HL-60 (cell line): ENCODE data around the gene TMEM82.

Experiments
- DNase-seq, 2 experiments: peaks; one replicate each; pipeline ENCODE4 v3.0.0-alpha.2; 2010 to 2020; ENCODE audit warnings: low read depth in 1 of 2, low spot score in 1 of 2
- H3K27ac ChIP-seq: fragments of 250-450 bp; sonication (Bioruptor Pico); replicated peaks from 2 replicates; pipeline ENCODE4 v1.5.1; 2020; ENCODE audit warnings: mild to moderate bottlenecking, moderate library complexity
- H3K27me3 ChIP-seq: fragments of 250-450 bp; sonication (Bioruptor Pico); 2 replicates; pipeline ENCODE4 v1.5.1; 2021; ENCODE audit warnings: mild to moderate bottlenecking, moderate library complexity; ENCODE audit not compliant: insufficient read depth, poor library complexity, severe bottlenecking
- H3K4me3 ChIP-seq: replicated peaks from 2 replicates; pipeline ENCODE4 v1.5.1; 2011; ENCODE audit warnings: mild to moderate bottlenecking, control low read depth, low read length; ENCODE audit not compliant: insufficient read depth
- GABPA ChIP-seq: IDR thresholded peaks from 2 replicates; pipeline ENCODE4 v1.6.1; 2012; ENCODE audit warnings: low read depth
- POLR2AphosphoS5 ChIP-seq: IDR thresholded peaks from 2 replicates; pipeline ENCODE4 v1.6.1; 2012; ENCODE audit warnings: low read depth
- SPI1 ChIP-seq: IDR thresholded peaks from 2 replicates; pipeline ENCODE4 v1.6.1; 2012; ENCODE audit warnings: low read depth, mild to moderate bottlenecking, borderline replicate concordance
- TF ChIP-seq, protein P1 (sequence below): IDR thresholded peaks from 2 replicates; pipeline ENCODE4 v1.6.1; 2012; ENCODE audit warnings: low read depth; ENCODE audit not compliant: insufficient replicate concordance
- TF ChIP-seq, protein P2 (sequence below): IDR thresholded peaks from one replicate; pipeline ENCODE4 v1.5.1; 2011; ENCODE audit warnings: low read length, control low read depth, inconsistent platforms; ENCODE audit not compliant: insufficient read depth

TMEM82 gene

DNA sequence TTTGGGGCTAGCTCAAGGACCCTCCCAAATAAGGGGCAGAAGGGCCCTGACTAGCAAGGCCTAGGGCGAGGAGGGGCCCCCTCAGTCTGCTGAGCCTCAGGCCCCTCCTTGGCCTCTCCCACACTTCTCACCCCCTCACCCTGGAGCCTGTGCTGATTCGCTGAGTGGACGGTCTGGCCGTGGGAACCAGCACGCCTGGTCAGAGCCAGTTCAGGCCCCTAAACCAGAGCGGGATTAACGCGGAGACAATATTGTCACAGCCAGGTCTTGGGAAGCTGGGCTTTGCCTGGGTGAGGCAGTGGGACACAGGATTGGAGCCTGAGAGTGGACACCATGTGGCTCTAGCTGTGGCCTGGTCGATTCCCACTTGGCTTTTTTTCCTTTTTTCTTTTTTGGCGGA is 11.5 kb downstream of the TMEM82 start:
- H3K4me3 ChIP-seq, result no peak overlapping the region
- peaks cover 17% of the 10 kb centered on the region for H3K27me3 ChIP-seq
- no peak for DNase-seq
- TF ChIP-seq GABPA (no peak), SPI1 (no peak), POLR2AphosphoS5 (no peak)
- TF ChIP-seq, protein P1, sequence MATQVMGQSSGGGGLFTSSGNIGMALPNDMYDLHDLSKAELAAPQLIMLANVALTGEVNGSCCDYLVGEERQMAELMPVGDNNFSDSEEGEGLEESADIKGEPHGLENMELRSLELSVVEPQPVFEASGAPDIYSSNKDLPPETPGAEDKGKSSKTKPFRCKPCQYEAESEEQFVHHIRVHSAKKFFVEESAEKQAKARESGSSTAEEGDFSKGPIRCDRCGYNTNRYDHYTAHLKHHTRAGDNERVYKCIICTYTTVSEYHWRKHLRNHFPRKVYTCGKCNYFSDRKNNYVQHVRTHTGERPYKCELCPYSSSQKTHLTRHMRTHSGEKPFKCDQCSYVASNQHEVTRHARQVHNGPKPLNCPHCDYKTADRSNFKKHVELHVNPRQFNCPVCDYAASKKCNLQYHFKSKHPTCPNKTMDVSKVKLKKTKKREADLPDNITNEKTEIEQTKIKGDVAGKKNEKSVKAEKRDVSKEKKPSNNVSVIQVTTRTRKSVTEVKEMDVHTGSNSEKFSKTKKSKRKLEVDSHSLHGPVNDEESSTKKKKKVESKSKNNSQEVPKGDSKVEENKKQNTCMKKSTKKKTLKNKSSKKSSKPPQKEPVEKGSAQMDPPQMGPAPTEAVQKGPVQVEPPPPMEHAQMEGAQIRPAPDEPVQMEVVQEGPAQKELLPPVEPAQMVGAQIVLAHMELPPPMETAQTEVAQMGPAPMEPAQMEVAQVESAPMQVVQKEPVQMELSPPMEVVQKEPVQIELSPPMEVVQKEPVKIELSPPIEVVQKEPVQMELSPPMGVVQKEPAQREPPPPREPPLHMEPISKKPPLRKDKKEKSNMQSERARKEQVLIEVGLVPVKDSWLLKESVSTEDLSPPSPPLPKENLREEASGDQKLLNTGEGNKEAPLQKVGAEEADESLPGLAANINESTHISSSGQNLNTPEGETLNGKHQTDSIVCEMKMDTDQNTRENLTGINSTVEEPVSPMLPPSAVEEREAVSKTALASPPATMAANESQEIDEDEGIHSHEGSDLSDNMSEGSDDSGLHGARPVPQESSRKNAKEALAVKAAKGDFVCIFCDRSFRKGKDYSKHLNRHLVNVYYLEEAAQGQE, result no peak
- TF ChIP-seq, protein P2, sequence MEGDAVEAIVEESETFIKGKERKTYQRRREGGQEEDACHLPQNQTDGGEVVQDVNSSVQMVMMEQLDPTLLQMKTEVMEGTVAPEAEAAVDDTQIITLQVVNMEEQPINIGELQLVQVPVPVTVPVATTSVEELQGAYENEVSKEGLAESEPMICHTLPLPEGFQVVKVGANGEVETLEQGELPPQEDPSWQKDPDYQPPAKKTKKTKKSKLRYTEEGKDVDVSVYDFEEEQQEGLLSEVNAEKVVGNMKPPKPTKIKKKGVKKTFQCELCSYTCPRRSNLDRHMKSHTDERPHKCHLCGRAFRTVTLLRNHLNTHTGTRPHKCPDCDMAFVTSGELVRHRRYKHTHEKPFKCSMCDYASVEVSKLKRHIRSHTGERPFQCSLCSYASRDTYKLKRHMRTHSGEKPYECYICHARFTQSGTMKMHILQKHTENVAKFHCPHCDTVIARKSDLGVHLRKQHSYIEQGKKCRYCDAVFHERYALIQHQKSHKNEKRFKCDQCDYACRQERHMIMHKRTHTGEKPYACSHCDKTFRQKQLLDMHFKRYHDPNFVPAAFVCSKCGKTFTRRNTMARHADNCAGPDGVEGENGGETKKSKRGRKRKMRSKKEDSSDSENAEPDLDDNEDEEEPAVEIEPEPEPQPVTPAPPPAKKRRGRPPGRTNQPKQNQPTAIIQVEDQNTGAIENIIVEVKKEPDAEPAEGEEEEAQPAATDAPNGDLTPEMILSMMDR, result no peak
- H3K27ac ChIP-seq, result no peak overlapping the region

DNA sequence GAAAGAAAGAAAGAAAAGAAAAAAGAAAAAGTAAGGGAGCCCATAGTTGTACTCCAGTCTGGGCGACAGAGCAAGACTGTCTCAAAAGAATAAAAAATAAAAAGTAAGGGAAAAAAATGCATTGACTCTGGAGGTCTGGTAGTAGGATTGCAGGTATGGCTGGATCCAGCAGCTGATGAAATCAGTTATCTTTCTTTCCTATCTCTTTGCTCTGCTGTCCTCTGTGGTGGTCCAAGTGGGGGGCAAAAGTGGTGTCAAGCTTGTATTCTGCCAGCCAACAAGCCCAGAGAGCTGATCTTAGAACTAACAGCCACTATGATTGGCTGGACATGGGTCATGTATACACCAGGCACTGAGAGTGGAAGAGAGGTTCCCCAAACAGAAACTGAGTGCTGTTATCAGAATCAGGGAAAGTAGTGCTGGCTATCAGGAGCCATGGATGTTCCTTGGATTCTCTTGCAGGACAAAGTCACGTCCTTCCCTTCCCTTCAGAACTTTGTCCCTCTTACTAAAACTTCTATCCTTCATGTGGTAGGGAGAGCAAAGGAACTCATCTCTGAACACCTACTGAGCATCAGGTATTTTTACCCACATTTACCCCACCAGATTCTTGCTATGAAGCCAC is 12.8 kb downstream of the TMEM82 start:
- Histone ChIP-seq H3K27me3 (peaks cover 31% of the 10 kb centered on the region), H3K4me3 (no peak overlapping the region), H3K27ac (no peak overlapping the region)
- TF ChIP-seq, protein P2, result no peak
- TF ChIP-seq POLR2AphosphoS5 (no peak), SPI1 (no peak), GABPA (no peak)
- TF ChIP-seq, protein P1, result no peak
- DNase-seq, result no peak

DNA sequence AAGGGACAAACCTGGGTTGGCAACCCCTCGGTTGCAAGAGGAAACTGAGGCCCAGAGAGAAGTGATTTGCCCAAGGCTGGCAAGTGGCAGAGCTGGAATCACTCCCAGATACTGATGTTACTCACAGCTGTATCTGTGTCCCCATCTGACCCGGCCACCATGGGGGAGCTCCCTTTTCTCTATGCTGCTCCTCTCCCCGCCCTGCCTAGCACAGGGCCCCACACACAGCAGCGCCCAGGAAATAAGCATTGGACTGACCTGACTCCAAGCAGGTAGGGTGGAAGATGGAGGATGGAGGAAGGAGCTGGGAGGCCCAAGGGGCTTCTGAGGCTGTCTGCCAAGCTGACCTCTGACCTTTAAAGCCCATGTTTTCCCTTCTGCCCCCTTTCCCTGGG is 13.3 kb downstream of the TMEM82 start:
- TF ChIP-seq GABPA (no peak), POLR2AphosphoS5 (no peak), SPI1 (no peak)
- TF ChIP-seq, protein P2, result no peak
- TF ChIP-seq, protein P1, result no peak
- peaks cover 34% of the 10 kb centered on the region for H3K27me3 ChIP-seq
- no peak overlapping the region for H3K4me3 ChIP-seq
- DNase-seq, result no peak
- no peak overlapping the region for H3K27ac ChIP-seq
